ENCODE results near the gene PAGR1. TPM values are rescaled to one million over a fixed set of nuclear protein-coding genes. Genes with fewer than 3 reads are reported as not detected.

PAGR1 gene
- total and polyA plus RNA-seq, 10 of the 15 experiments (the other 5 are each of a cell fraction or from before 2014, with no cell fraction given), result 1.1 to 57.7 (median 23.4) TPM

- TF ChIP-seq CTCF (IDR thresholded peaks at IDR 0.05 in 2 of 3, conservative IDR thresholded peaks at IDR 0.05 in 1 of 3; ENCODE audit: control insufficient read depth in 2 of 3, extremely low read depth in 1 of 3, insufficient read depth in 1 of 3, low read depth in 3 of 3, low read length in 3 of 3), result 0 out of 6 replicates have a peak, but pooled peaks of 1 of the 3 experiments have one; percentile 0
- TF ChIP-seq MEF2B (IDR thresholded peaks at IDR 0.05; ENCODE audit: partially characterized antibody, poor library complexity, severe bottlenecking), result peak; percentile 49
- peak; percentile 73 for TF ChIP-seq MYC (IDR thresholded peaks at IDR 0.05; ENCODE audit: insufficient read depth, insufficient read length, insufficient replicate concordance, low read length, severe bottlenecking)
- peak; percentile 70 for TF ChIP-seq ZNF687 (IDR thresholded peaks at IDR 0.05)
- TF ChIP-seq IRF5 (IDR thresholded peaks at IDR 0.05; ENCODE audit: borderline replicate concordance), result no peak
- TF ChIP-seq STAT1 (conservative IDR thresholded peaks at IDR 0.05), result no peak
- TF ChIP-seq JUND (IDR thresholded peaks at IDR 0.05; ENCODE audit: low read depth, low read length), result no peak; the same call in 1 of the 2 replicates
- no peak for TF ChIP-seq PAX8 (IDR thresholded peaks at IDR 0.05)
- no peak for TF ChIP-seq CUX1 (IDR thresholded peaks at IDR 0.05; ENCODE audit: insufficient replicate concordance, low read depth, low read length)
- TF ChIP-seq FOXK2 (IDR thresholded peaks at IDR 0.05), result peak; percentile 89
- peak; percentile 93 for TF ChIP-seq RELB (IDR thresholded peaks at IDR 0.05; ENCODE audit: low read depth)
- TF ChIP-seq ZNF622 (IDR thresholded peaks at IDR 0.05), result no peak
- no peak for TF ChIP-seq SREBF2 (IDR thresholded peaks at IDR 0.05; ENCODE audit: low read length)
These were observed 10.5 kb upstream of the PAGR1 start (continued) for GRCh38 chr16:29805232-29806098.
